Smooth muscle cell of bladder (primary cell): Measurements from ENCODE around the gene TSC1. TPM values are rescaled to one million over a fixed set of nuclear protein-coding genes. Genes with fewer than 3 reads are reported as not detected.

Experiments used
- total RNA-seq: library from RNA; depleted of rRNA; stranded (reverse); fragments of >200 nt; gene quantifications from 2 replicates; pipeline ENCODE4 v1.2.3, GENCODE V29; 2014

Gene TSC1
- 26.5 and 34.3 TPM in 2 replicates for total RNA-seq

DNA sequence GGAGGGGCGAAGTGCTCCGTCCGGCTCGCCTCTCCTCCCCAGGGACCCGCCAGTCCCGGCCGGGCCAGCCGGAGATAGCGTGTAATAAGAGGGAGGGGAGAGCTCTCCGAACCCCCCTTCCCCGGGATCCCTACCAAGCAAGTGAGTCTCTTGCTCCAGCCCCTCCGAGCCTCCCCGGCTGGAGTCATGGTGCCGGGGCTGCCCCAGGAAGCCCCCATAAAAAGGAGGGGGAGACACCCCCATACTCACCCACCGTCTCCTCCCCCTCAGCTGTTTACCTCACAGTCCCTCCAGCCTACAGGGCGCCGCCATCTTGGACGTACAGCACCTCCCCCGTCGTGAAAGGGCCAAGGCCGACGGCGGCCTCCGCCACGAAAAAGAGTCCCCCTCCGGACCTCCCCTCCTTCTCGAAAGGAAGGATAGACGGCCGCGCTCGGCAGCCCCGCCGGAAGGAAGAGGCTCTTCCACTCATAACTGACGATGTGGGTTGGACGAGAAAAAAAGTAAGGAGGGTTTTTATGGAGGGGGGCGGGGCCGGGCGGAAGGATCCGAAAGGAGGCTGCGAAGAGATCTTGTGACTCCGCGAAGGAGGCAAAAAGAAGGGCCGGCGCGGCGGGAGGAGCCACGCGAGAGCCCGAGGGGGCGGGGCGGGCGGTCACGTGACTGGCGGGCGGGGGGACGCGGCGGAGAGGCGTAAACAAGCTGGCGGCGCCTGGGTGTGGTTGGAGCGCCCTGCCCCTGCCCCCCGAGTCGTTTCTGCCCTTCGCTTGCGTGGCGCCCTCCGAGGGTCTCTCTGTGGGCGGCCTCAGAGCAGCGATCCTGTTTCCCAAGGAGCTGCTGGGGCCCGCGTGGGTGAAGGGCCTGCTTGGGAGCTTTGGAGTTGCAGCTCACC is at the start of gene TSC1:
TSC1 (minus strand) TSS at position 323 of the 892 bp plus-strand sequence. CDS start 15,744 bp downstream, outside the sequence.

DNA sequence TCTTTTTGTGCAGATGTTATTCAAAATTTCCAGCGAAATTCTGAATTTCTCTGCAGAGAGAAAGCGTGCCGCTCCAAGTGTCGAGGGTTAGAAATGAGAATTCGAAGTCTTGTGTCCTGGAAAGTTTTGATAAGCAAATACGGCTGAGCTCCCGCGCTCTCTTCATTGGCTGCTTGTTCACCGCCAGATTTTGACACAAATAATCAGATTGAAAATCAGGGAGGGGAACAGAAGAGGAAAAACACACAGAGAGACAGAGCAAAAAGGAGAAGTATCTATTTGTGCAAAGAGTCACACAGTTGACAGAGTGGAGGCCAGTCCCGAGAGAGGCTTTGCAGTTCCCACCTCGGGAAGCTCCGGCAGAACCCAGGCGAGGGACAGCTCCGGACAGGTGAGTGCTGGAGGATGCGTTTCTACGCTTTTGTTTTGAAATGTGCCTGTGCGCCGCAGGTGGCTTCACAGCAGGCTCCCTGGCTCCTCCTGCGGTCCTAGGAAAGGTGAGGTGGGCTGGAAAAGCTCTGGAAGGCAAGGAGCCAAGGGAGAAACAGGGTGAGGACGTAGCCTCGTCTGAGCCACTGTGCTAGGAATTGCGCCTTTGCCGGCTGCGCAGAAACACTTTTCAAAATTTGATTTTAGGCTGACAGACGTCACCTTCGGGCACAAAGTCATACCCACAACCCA is 34.2 kb upstream of the TSC1 start, which contains the start of gene GFI1B:
GFI1B (plus strand) TSS at position 244 of the 681 bp plus-strand sequence. CDS start 7,985 bp downstream, outside the sequence.

DNA sequence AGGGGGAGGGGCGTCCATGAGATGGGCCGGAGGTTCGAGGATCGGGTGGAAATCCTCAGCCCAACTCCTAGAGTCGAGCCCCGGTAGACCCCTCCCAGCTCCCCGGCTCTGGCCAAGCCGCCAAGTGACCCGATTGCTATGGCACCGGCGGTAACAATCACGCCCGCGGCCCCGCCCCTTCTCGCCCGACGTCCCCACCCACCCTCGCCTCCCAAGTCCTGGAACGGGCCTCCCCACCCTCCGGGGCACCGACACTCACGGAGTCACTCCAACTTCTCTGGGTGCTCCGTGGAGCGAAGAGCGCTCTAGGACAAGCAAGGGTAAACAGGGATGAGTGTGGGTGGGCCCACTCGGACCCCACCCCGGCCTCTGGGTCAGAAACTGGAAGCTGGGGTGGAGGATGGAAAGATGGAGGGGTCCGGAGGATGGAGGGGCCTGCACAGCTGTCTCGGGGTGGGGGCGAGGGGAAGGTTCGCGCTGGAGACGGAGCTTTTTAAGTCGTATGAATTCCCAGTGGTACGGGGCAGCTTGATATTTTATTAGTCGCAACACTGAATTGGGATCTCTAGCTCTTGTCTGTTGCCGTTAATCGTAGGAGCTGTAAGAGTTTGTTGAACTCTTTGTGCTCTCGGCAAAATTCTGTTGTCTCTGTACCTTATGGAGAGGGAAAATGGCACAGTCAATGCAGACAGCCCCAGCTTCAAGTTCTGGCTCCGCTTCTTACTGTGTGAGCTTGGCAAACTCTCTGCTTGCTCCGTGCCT is 65.5 kb downstream of the TSC1 start, which contains the start of gene SPACA9:
SPACA9 (plus strand) TSS at position 204 of the 762 bp plus-strand sequence. CDS start 5,050 bp downstream, outside the sequence.

DNA sequence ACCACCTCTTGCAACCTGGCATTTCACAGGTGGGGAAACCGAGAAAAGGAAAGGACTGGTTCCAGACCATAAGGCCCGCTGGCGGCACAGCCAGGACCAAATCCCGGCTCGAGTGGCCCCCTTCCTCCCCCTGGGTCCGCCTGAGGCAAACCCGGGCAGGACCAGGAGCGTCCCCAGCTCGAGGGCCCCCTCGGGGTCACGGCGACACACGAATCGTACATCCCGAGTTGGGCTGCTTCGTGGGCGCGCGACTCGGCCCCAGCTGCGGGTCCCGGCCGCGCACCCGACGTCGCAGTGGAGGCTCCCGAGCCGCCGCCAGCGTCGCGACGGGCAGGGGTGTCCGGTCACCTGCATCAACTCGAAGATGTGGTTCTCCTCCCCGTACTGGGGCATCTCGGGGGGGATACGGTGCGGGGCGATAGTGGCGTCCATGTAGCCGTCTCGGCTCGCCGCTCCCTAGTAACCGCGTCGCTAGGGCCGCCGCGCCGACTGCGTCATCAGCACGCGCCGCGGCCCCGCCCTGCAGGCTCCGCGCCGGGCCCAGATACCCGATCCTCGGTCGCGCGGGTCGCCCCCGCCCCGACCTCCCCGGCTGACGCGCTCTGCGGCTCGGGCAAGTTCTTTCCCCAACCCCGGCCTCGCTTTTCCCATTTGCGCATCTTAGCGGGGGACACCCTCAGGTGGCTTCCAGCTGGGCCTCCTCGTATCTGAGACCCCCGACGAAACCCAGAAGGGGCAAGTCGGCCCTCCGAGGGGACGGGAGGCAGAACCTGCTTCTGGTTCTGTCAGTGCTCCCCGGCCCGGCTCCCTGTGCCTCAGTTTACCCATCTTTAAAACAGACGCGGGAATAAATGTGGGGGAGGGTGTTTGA is 66.4 kb downstream of the TSC1 start, which contains the start of gene AK8:
AK8 (minus strand) TSS at position 461 of the 871 bp plus-strand sequence; CDS start at position 432, 29 bp downstream.

Other genes starting within 250 kb of the TSC1 start
- gene AK8, start 66.3 kb downstream of the TSC1 start, total RNA-seq: 0.37 and 0.57 TPM in 2 replicates
- 3.1 and 3.3 TPM in 2 replicates for gene SPACA9, start 65.7 kb downstream of the TSC1 start, total RNA-seq
- gene GFI1B, start 34.1 kb upstream of the TSC1 start, total RNA-seq: not detected in 2 replicates
- 30.3 and 32.6 TPM in 2 replicates for gene GTF3C5, start 86.4 kb upstream of the TSC1 start, total RNA-seq
- gene CEL, start 117.4 kb upstream of the TSC1 start, total RNA-seq: 0.14 and 0.18 TPM in 2 replicates
- gene RALGDS, start 176.6 kb upstream of the TSC1 start, total RNA-seq: 16.5 and 25.2 TPM in 2 replicates
- gene GBGT1, start 219.3 kb upstream of the TSC1 start, total RNA-seq: 6.8 and 7.8 TPM in 2 replicates